ENCODE data around the gene PHLDB2. TPM values are rescaled to one million over a fixed set of nuclear protein-coding genes. Genes with fewer than 3 reads are reported as not detected.
A peak's percentile ranks its signal among the peaks of the same experiment; 100 is the strongest.

PHLDB2 gene
- total RNA-seq, 4 donors from 2014 or later, result 12.9 to 34.7 (median 27.1) TPM

GRCh38 chr3:111904376-111905241 lies 45.5 kb downstream of the PHLDB2 start:
- Histone ChIP-seq H3K4me3 (replicated peaks in 1 of 3) (no peak overlapping the region), H3K36me3 (no peaks in the 10 kb centered on the region), H3K4me1 (peaks cover 4 to 7% of the 10 kb centered on the region in 2 donors), H3K27ac (peak overlapping the region in 2 of 3 donors; percentile 7 to 26), H3K27me3 (no peaks in the 10 kb centered on the region), H3K9me3 (no peaks in the 10 kb centered on the region)
- WGBS, 2 donors, result 83 to 85% methylated on average over 4 of the region's 4 CpGs
- DNase-seq, result no peak
- intact Hi-C loops (cut with DNase I), result no loop called here
- TF ChIP-seq, protein P1, sequence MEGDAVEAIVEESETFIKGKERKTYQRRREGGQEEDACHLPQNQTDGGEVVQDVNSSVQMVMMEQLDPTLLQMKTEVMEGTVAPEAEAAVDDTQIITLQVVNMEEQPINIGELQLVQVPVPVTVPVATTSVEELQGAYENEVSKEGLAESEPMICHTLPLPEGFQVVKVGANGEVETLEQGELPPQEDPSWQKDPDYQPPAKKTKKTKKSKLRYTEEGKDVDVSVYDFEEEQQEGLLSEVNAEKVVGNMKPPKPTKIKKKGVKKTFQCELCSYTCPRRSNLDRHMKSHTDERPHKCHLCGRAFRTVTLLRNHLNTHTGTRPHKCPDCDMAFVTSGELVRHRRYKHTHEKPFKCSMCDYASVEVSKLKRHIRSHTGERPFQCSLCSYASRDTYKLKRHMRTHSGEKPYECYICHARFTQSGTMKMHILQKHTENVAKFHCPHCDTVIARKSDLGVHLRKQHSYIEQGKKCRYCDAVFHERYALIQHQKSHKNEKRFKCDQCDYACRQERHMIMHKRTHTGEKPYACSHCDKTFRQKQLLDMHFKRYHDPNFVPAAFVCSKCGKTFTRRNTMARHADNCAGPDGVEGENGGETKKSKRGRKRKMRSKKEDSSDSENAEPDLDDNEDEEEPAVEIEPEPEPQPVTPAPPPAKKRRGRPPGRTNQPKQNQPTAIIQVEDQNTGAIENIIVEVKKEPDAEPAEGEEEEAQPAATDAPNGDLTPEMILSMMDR (IDR thresholded peaks at IDR 0.05), result peak in 1 of 6 experiments; percentile 7
- no peak for TF ChIP-seq POLR2A (IDR thresholded peaks at IDR 0.05)

- TF ChIP-seq, protein P1 (IDR thresholded peaks at IDR 0.05), result no peak
- no peak for TF ChIP-seq POLR2A (IDR thresholded peaks at IDR 0.05)
- WGBS, 2 donors, result 58 to 62% methylated on average over 2 of the region's 2 CpGs
- no peaks in the 10 kb centered on the region for H3K36me3 ChIP-seq
- intact Hi-C loops (cut with DNase I), result no loop called here
- peaks cover 4 to 11% of the 10 kb centered on the region in 2 donors for H3K4me1 ChIP-seq
- no peaks in the 10 kb centered on the region for H3K9me3 ChIP-seq
- no peak overlapping the region for H3K27ac ChIP-seq
- DNase-seq, result no peak
- H3K27me3 ChIP-seq, result no peaks in the 10 kb centered on the region
- no peak overlapping the region for H3K4me3 ChIP-seq (replicated peaks in 1 of 3)
Measured at GRCh38 chr3:111906656-111907055, 47.6 kb downstream of the PHLDB2 start.

GRCh38 chr3:111907151-111907550 lies 48.1 kb downstream of the PHLDB2 start:
- no peak overlapping the region for H3K27ac ChIP-seq
- no peaks in the 10 kb centered on the region for H3K36me3 ChIP-seq
- no peak for DNase-seq
- 88% methylated on average over 4 of the region's 4 CpGs for WGBS, 2 donors
- no peak overlapping the region for H3K4me3 ChIP-seq (replicated peaks in 1 of 3)
- intact Hi-C loops (cut with DNase I), result no loop called here
- H3K4me1 ChIP-seq, result peaks cover 4 to 11% of the 10 kb centered on the region in 2 donors
- TF ChIP-seq, protein P1 (IDR thresholded peaks at IDR 0.05), result no peak
- TF ChIP-seq POLR2A (IDR thresholded peaks at IDR 0.05), result no peak
- H3K27me3 ChIP-seq, result no peaks in the 10 kb centered on the region
- H3K9me3 ChIP-seq, result no peaks in the 10 kb centered on the region

GRCh38 chr3:111910806-111911205 lies 51.7 kb downstream of the PHLDB2 start:
- 31 to 44% methylated on average over 2 of the region's 2 CpGs for WGBS, 2 donors
- Histone ChIP-seq H3K9me3 (no peaks in the 10 kb centered on the region), H3K36me3 (no peaks in the 10 kb centered on the region), H3K27me3 (no peaks in the 10 kb centered on the region), H3K4me3 (replicated peaks in 1 of 3) (no peak overlapping the region), H3K27ac (no peak overlapping the region), H3K4me1 (peaks cover 0 to 8% of the 10 kb centered on the region in 2 donors)
- no peak for TF ChIP-seq POLR2A (IDR thresholded peaks at IDR 0.05)
- TF ChIP-seq, protein P1 (IDR thresholded peaks at IDR 0.05), result no peak
- intact Hi-C loops (cut with DNase I), result no loop called here
- DNase-seq, result no peak

- H3K4me3 ChIP-seq (replicated peaks in 1 of 3), result no peak overlapping the region
- H3K27ac ChIP-seq, result no peak overlapping the region
- 70 to 73% methylated on average over 3 of the region's 3 CpGs for WGBS, 2 donors
- DNase-seq, result no peak
- peaks cover 0 to 11% of the 10 kb centered on the region in 2 donors for H3K4me1 ChIP-seq
- TF ChIP-seq, protein P1 (IDR thresholded peaks at IDR 0.05), result no peak
- no peak for TF ChIP-seq POLR2A (IDR thresholded peaks at IDR 0.05)
- H3K9me3 ChIP-seq, result no peaks in the 10 kb centered on the region
- no peaks in the 10 kb centered on the region for H3K27me3 ChIP-seq
- intact Hi-C loops (cut with DNase I), result no loop called here
- no peaks in the 10 kb centered on the region for H3K36me3 ChIP-seq
Measured at GRCh38 chr3:111911446-111911845, 52.4 kb downstream of the PHLDB2 start.
